HG03064 (cell line): ENCODE results near the gene PROK2.

Experiments used
- ATAC-seq: cut with Tn5 transposase; IDR thresholded peaks from one replicate; pipeline ENCODE4 v1.9.1; 2021; ENCODE audit warnings: low read depth; ENCODE audit not compliant: unreplicated experiment

Gene PROK2

DNA sequence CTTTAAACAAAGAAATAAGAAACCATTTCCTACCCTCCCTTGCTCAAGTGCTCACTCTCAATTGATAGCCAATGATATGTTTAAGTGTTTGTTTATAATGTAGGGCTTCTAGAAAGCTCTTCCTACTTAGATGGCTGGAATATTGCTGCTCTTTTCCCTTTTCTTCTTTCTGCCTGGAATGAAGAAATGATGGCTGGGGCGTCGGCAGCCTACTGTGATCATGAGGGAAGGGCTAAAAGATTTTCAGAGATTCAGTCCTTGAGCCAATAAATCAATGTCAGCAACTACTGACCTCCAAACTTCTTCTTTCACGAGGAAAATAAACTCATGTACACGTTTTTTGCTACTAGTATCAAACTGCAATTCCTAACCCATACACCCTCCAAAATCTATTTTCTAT, 33.3 kb downstream of the PROK2 start:
- no peak for ATAC-seq

DNA sequence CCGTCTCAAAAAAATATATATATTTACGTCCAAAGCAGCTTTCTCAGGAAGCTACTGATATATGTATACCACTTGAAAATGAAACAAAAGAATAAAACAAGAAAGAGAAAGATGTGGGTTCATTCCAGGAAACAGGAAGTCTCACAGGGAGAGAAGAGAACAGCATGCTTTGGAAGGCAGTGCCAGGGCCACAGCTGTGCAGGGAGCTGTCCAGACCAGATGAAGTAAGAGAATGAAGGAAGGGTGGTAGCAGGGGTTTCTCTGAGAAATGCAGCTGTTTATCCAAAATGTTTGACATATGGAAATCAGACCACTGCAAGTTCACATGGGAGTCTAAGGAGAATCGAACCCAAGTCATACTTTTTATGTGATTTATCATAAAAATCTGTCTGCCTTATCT, 40.2 kb downstream of the PROK2 start:
- ATAC-seq: no peak

GRCh38 chr3:71742621-71743020, 42.3 kb downstream of the PROK2 start:
- no peak for ATAC-seq

DNA sequence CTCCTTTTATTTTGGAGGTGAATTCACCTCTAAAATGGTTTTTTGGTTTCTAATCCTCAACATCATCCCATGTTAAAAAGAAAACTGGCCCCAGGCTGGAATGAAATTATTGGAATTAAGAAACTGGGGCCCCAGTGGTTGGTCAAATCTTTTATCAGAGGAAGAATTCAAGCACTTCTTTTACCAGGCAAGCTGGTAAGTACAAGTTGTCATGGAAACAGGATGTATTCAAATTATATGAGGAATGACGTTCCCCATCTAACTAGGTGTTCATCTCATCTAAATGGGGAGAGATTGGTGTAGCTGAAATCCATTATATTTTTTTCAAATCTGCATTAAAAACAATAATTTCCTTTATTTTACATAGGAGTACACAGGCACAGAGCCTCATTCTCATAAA, 50.1 kb downstream of the PROK2 start:
- ATAC-seq: no peak

GRCh38 chr3:71733319-71733718, 51.6 kb downstream of the PROK2 start:
- ATAC-seq: no peak

DNA sequence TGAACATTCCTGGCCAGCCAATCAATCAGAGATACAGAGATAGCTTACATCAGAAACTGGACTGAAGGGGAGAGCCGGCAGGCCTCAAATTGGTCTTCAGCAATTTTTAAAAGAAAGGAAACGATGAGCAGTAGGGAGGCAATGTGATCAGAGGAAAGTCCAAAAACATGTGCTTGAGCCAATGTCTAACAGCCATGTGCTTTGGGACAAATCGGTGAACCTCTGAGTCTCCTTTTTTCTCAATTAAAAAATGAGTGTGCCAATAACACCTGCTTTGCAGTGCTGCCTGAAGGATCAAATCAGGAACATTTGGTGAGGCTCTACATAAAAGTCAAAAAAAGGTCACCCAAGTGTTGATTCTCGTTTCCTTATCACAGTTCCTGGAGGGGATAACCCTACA, 52.3 kb downstream of the PROK2 start:
- ATAC-seq: no peak

DNA sequence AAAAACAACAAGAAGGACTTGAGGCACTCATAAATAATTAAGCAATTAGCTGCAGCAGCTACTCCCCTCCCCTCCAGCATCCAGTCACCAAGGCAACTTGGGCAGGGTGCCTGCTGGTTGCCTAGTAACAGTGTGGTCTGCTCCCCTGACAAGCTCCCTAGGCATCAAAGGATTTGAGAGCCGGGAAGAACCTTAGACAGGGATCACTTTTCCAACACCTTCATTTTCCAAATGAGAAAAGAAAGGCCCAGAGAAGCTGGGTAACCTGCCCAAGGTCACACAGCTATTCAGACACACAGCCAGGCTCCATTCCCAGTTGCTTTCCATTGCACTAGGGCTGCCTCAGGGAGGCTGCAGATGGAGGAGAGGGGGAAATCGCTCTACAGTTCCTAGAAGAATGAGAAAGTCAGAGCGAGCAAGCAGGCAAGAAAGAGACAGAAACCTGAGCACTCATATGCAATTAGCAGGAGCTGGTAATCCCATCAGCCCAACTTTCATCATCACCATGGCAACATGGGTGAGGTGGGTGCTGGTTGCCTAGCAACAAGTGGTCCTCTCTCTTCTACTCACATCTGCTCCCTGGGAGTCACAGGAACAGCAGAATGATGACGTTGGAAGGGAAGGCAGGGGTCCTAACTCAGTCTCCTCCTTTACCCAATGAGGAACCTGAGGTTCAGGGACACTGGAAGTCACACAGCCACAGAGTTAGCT, 56.2 kb downstream of the PROK2 start:
- ATAC-seq: no peak

DNA sequence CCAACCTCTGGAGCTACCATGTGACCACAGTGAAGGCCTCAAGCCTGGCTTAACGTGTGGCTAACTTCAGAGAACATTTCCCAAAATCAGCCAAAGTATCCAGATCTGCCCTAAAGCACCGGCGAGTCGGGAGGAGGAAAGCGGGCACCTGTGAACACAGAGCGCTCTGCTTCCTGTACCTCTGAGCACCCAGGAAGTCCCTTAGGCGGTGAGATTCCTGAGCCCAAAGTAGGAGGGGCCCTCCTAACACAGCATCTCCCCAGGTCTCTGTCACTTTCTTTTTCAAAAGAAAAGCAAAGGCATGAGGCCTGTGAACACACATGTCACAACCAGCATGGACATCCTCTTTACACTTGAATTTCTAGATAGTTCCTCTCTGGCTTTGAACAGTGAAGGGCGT, 58.8 kb downstream of the PROK2 start:
- no peak for ATAC-seq

GRCh38 chr3:71725271-71725991, 59.5 kb downstream of the PROK2 start, which contains the start of gene EIF4E3:
TSS of gene EIF4E3 (minus strand) at chr3:71725402. CDS start at chr3:71725367, 35 bp downstream.
- ATAC-seq: no peak

GRCh38 chr3:71724584-71725270, 60.2 kb downstream of the PROK2 start:
- ATAC-seq: no peak

DNA sequence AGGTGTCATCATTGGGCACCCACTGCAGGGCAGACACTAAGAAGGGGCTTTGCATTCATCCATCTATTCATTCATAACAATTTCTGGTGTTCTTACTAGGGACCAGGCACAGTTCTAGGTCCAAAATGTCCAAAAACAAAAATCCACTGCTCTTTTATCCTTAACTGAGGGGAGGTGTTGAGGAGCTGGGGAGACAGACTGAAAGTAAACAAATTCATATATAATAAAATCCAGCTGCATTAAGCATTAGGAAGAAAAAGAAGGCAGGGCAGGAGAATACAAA, 60.8 kb downstream of the PROK2 start:
- no peak for ATAC-seq

- no peak for ATAC-seq
Observed at GRCh38 chr3:71723452-71724170, 61.3 kb downstream of the PROK2 start.

GRCh38 chr3:71722693-71723092, 62.3 kb downstream of the PROK2 start:
- no peak for ATAC-seq
